GM13977 (cell line): Measurements from ENCODE around the gene CCR9.

ENCODE experiments used
- DNase-seq: peaks from one replicate; pipeline ENCODE4 v3.0.0; 2012; ENCODE audit warnings: low spot score
- in situ Hi-C: fragments of 300-500 bp; cut with MboI; formaldehyde crosslinking; loops from one replicate; pipeline ENCODE4 v1.12.0; 2022; ENCODE audit warnings: low sequenced_read_pairs, low pct_unique_long_range_greater_than_20kb, mixed read lengths, inconsistent platforms; ENCODE audit not compliant: unreplicated experiment
- TF ChIP-seq, protein P1 (sequence below): IDR thresholded peaks from 2 replicates; pipeline ENCODE4 v1.5.1; 2012; ENCODE audit warnings: mild to moderate bottlenecking, control low read depth; ENCODE audit not compliant: insufficient read depth; ENCODE audit errors: extremely low read depth, missing control alignments

Gene CCR9

DNA sequence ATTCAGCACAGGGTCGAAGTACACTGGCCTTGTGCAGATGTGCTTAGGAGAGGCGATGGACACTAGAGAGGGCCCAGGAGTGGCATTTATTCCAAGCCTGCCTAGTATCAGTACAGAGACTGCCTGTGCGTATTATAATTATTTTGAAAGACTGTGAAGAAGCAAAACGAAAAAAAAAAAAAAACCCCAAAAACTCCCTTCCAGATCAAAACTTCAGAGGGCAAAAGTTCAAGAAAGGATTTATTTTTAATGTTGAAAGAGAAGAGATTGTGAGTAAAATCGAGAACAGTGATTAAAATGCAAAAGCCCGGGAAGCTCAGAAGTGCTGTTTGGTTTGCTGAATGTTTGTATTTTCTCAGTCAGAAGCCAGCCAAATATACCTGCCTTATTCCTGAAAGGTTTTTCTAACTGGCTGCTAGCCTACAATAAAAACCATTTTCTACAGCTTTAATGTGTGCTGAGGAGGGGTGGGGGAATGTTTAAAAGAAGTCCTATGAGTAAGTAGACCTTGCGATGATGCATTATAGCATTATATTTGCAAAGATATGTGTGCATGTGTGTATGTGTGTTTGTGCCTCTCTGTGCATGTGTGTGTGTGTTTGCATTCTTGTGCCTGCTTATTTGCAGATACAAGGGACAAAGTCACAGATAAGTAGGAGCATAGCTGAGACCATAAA lies 25.2 kb upstream of the CCR9 start:
- in situ Hi-C loops = no loop called here
- TF ChIP-seq, protein P1, sequence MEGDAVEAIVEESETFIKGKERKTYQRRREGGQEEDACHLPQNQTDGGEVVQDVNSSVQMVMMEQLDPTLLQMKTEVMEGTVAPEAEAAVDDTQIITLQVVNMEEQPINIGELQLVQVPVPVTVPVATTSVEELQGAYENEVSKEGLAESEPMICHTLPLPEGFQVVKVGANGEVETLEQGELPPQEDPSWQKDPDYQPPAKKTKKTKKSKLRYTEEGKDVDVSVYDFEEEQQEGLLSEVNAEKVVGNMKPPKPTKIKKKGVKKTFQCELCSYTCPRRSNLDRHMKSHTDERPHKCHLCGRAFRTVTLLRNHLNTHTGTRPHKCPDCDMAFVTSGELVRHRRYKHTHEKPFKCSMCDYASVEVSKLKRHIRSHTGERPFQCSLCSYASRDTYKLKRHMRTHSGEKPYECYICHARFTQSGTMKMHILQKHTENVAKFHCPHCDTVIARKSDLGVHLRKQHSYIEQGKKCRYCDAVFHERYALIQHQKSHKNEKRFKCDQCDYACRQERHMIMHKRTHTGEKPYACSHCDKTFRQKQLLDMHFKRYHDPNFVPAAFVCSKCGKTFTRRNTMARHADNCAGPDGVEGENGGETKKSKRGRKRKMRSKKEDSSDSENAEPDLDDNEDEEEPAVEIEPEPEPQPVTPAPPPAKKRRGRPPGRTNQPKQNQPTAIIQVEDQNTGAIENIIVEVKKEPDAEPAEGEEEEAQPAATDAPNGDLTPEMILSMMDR = no peak
- DNase-seq = no peak

DNA sequence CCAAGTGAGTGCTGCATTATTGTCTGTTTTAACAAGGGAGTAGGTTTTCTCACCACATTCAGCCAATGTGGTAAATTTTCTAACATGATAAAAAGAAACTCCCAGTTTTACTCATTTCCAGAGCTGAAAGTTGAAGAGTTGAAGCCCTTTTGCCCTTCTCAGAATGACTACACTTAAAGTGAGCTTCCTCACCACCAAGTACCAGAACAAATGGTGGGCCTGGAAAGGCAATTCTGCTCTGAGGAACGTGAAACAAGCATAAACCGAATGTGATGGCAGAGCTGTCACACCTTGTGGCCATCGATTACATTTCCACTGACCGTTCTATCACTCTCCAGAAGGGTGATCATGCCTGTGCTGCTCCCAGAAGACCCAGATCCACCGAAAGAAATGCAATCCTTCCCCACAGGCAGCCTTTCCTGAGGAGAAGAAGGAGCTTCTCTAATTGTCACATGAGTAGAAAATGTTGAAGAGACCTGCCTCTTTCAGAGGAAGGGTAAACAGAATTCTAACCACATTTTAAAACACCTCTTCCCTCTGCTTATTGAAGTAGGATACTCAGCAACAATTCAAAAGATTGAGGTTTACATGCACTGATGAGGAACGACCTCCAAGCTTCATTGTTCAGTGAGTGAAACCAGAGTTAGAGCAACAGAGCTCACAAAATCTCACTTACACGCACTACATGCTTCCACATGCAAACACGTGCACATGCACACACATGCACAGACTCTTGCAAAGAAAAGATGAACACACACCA lies 21.4 kb upstream of the CCR9 start:
- in situ Hi-C loops = no loop called here
- DNase-seq = no peak
- TF ChIP-seq, protein P1 = no peak

DNA sequence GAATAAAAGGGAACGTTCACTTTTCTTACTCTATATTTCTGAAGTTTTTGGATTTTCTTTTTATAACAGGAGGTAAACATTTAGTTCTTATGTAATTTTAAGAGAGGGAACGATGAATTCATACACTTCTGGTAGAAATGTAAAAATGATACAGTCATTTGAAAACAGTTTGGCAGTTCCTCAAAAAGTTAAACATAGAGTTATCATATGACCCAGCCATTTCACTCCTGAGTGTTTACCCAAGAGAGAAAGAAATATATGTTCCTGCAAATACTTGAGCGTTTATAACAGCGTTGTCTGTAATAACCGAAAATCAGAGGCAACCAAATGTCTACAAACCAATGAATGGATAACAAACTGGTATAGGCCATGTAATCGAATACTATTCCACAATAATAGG lies 20.8 kb upstream of the CCR9 start:
- TF ChIP-seq, protein P1 = no peak
- in situ Hi-C loops = no loop called here
- no peak for DNase-seq

DNA sequence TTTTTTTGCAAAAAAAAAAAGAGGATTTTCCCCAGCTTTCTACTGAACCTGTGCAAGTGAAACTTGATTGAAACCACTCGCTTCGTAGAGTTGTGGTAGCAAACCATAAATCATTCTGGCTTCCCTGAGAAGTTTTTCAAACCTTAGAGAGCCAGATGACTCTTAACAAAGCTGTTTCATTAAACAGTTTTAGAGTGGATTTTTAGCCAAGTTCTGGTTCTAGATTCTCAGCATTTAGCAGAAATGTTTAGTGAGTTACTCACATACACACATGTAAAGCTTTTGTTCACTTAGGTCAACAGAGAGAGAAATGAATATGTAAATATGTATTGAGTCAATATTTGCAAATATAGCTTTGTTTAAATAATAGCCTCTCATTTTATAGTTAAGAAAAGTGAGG lies 18.1 kb upstream of the CCR9 start:
- TF ChIP-seq, protein P1 = no peak
- DNase-seq = no peak
- in situ Hi-C loops = no loop called here

DNA sequence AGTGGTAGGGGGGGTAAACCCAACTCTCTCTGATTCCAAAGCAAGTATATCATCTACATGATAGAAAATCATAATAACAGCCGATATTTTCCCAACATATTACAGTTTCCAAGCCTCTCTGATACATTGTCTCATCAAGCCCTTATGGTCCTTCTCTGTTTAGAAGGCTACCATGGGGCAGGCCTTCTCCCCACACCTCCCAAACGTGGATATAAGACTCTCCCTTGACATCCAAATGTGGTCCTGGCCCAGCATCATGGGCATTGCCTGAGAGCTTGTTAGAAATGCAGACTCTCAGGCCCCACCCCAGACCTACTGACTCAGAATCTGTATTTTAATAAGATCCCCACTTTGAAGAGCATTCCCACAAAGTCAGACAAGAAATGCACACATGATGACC lies 17.7 kb upstream of the CCR9 start:
- no peak for DNase-seq
- TF ChIP-seq, protein P1 = no peak
- in situ Hi-C loops = no loop called here

DNA sequence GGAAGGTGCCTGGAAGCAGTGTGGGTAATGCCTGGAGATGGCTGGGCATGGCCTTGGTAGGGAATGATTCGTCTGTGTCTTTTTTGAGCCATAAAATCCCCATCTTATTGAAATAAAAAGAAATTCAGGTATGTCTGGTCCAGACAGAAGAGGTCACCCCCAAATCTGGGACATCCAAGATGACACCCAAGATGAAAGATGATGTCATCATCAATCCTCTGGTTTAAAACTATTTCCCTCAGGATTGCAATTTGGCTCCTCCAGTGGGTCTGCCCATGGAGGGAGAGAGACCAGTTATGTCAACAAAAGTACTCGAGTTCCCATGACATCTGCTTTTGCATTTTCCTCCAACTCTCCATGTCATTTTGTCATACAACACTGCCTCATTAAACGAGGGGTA lies 16.7 kb upstream of the CCR9 start:
- TF ChIP-seq, protein P1 = no peak
- DNase-seq = no peak
- in situ Hi-C loops = no loop called here
